GM21360 (cell line): Measurements from ENCODE around the gene STAT6.

Experiments
- ATAC-seq: cut with Tn5 transposase; IDR thresholded peaks from one replicate; pipeline ENCODE4 v1.9.1; 2021; ENCODE audit warnings: mild to moderate bottlenecking, moderate library complexity; ENCODE audit not compliant: unreplicated experiment

Gene STAT6

DNA sequence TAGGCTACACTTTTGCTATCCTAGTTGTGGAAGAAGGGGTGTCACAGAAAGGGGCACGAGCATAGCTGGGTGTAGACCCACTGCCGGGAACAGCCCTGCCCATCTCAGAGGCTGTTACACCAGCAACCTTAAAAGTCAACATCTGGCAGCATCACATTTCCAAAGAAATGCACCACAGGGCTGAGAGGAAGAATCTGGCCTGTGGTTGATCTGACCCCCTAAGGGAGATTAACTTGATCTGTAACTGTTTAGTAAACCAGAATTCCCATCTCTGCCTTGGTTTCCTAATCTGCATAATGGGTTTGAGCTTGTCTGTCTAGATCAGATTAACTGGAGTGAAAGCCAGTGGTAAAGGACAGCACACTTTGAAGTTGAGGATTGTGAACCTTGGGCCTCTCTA is 34.9 kb upstream of the STAT6 start:
- ATAC-seq, result no peak

DNA sequence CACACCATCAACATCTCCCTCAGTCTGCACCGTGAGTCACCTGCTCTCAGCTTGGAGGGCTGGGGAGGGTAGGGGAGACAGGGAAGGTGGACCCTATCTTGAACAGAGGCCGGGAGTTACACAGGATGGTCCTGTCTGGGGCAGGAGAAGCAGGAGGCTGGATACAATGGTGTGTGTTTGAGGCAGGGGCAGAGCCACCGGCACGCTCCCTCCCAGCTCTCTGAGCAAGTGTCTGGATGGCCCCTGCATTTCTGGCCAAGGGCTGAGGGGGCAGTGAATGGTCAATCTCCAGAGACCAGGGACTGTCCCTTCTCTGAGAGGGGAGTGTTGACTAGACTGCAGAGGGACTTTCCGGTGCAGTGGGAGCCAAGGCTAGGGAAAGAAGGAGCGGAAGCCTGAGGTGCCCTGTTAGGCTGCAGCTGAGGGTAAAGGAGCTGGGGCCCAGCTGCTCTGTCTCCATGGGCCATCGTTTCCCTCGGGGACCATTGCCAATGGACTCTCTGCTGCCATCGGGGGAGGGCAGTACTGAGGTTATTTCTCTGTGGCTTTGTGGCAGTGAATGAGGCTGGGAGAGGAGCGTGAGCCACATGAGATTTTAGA is 34.4 kb upstream of the STAT6 start:
- no peak for ATAC-seq

DNA sequence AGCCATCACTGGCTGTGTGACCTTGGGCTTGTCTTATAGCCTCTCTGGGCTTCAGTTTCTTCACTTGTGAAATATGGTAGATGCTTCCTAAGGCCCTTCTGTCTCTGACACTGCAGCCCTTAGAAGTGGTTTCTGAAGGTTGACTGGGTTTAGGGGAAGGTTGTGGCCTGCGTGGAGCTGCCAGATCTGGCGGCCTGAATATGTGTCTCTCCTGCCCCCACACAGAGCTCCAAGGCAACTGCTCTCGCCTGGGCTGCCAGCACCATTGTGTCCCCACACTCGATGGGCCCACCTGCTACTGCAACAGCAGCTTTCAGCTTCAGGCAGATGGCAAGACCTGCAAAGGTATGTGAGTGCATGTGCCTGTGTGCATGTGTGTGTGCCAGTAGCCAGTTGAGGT is 32.3 kb upstream of the STAT6 start:
- no peak for ATAC-seq

GRCh38 chr12:57142727-57143126 is 31.6 kb upstream of the STAT6 start:
- no peak for ATAC-seq

- ATAC-seq, result no peak
These were observed 31.0 kb upstream of the STAT6 start for GRCh38 chr12:57142121-57142520.

DNA sequence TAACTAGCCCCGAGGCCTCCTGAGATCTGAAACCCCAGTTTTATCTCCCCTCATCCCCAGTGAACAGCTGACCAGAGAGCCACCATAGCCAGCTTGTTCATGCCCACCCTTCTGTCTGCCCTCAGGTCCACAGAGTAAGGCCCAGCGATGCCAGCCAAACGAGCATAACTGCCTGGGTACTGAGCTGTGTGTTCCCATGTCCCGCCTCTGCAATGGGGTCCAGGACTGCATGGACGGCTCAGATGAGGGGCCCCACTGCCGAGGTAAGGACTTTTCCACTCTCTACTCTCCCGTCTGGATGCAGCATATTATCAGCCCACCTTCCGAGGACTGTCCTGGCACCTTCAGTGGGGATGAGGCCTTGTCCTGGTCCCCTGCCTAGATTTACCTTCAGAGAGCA is 30.1 kb upstream of the STAT6 start:
- no peak for ATAC-seq

DNA sequence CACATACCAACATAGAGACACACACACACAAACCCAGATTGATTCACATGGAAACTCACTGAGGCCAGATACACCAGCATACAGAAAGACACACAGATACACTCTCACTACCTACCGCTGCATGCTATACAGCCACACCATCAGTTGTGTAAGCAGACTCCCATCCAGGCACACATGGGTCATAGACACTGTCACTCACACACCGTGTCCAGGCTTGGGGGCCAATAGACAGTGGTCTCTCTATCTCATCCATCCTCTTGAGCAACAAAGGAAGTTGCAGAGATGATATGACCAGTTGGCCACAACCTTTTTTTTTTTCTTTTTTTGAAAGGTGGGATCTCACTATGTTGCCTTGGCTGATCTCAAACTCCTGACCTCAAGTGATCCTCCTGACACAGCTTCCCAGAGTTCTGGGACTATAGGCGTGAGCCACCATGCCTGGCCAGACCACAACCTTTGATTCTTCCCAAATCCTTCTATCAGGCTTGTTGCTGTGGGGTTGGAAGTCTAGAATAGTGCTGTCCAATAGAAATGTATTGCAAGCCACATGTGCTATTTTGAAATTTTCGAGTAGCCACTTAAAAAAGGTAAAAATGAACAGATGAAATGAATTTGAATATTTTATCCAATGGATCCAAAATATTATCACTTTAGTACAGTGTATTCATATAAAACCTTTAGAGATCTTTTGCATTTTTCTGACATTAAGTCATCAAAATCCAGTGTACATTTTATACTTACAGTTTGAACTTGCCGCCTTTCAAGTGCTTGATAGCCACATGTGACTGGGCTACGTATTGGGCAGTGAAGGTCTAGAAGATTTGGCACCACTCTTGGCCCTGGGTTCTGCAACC is 28.9 kb upstream of the STAT6 start:
- ATAC-seq, result no peak

DNA sequence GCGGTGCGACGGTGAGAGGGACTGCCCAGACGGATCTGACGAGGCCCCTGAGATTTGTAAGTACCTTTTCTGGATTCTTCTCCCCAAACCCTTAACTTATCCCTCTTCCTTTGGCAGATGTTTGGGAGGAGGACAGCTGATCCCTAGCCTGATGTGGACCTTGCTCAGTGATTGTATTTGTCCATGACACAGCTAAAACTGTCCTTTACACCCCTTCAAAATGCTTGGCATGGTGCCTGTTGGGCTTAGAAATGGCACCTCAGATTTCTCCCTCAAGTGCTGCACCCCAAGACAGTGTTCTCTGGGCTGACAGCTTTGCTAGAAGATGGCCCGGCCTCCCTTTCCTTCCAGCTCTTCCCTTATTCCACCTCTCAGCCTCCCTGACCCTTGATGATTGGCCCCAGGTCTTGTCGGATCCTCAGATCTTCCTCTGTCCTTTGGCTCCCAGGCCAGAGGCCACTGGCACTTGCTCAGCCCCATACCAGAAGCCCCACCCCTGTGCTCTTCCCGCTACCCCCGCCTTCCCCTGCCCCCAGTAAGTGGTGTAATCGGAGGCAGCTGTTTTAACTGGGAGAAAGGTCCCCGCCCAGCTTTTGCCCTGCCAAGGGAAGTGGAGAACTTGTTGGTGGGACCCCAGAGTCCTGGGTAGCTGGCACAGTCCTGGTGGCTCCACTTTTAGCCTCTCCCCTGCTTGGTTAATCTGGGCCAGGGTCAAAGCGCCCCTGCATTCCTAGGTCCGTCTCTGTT is 27.5 kb upstream of the STAT6 start:
- no peak for ATAC-seq

DNA sequence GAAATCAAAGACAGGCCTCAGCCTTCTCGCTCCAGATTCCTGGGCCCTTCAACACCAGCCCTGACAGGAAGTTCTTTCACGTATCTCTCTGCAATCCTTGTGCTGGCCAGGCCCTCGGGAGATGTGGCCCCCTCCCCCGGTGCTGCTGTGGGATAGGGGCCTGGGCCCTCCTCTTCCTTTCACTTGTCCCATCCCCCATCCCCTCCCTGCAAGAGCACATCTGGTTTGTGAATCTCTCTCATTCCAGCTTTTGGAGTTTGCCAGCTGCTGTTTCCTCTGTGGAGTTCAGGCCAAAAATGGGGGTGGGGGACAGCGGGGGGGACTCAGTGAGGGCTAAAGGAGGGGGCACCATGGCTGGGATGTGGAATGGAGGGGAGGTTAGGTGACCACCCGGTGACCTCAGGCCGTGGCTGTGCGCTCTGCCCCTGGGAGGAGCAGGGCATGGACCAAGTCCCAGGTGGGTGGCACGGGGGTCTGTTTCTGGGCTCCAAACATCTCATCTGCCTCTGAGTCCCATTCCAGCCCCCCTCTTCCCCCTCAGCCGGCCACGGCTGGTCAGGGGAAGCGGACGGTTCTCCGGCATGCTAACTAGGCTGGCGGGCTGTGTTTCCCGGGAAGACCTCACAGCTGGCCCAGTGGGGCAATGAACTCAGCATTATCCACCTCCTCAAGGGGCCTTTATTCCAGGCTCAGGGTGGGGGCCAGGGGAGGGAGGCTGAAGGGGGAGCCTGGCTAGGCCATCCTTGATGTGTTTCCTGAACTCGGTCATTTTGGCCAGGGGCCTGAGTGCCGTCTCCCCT is 24.6 kb upstream of the STAT6 start:
- no peak for ATAC-seq

DNA sequence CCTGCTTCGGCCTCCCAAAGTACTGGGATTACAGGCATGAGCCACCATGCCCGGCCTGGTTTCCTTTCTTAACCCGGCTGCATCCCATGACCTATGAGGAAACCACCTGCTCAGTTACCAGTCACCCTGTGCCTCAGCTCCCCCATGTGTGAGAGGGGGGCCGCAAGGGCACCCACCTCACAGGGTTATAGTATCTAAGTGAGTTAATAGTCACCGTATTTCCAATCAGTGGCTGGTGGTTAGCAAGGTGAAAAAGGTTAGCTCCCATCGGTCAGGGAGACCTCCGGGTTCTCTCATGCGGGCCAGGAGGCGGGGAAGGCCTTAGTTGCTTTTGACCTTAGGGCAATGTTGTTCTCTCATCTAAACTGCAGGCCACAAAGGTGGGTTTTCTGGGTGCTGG is 23.8 kb upstream of the STAT6 start:
- ATAC-seq, result no peak

DNA sequence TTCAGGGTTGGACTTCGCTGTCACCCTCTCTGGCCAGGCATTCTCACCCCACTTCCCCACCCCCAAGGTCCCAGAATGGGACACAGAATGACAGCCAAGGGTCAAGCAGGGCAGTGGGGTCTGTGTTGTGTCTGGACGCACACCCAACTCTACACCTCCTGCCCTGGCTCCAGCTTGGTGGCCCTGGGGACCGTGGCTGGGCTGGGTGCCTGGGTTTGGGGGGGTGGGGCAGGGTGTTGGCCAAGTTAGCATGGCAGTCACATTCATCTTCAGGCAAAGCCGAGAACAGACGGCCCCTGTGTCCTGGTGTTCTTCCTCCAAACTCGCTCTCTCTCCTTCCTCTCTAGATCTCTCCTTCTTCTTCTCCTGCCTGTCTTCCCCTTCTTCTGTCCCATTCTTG is 22.8 kb upstream of the STAT6 start:
- no peak for ATAC-seq

- ATAC-seq, result no peak
These were observed 21.9 kb upstream of the STAT6 start for GRCh38 chr12:57133013-57133569.

DNA sequence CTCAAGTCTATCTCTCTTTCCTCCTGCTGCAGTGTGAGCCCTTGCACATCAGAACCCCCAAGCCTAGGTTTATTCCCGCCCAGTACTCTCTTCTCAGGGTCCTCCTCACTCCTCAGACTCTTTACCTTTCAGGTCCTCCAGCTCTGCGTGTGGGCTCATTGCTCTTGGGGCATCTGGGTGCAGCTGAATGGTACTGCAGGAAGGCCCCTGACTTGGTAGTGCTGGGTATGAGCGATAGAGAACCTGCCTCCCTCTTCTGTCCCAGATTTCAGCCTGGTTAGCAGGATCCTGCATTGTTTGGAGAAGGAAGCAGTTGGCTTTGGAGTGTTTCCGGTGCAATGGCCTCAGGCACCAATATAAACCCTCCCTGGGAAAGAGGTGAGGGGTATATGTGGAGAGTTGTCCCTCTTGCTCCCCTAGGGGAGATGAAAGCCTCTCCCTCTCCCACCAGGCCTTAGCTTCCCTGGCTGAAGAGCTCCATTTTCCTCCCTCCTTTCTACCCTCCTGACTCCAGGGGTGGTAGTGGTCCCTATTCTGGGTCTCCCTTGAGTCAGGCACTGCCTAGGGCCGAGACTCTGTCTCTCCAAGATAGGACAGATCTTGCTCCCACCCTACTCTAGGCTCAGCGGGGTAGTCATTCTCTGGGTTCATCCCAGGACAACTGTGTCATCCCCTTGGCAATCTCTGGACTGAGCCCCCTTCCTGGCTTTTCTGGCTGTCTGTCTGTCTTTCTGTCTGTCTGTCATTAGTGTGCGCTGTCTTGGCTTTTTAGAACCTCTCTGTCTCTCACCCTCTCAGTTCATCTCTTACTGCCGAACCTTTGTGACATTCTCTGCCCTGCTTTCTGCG is 21.0 kb upstream of the STAT6 start:
- ATAC-seq, result no peak

DNA sequence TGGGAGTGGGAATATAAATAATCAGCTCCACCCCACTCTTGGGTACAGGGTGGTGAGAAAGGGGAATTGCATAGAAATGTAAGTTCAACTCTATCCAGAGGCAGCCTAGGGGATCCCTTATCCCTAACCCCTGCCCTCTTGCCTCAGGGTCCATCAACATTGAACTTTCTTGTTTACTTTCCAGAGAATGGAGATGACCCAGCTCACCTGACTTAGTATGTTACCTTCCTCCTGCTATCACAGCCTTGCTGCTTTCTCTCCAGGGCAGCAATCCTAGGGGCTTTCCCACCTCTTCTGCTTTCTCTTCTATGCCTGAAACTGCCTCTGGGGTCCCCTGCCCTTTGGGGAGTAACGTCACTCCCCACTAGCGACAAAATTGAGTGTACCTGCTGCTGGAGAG is 19.8 kb upstream of the STAT6 start:
- ATAC-seq, result no peak

GRCh38 chr12:57129889-57130288 is 18.7 kb upstream of the STAT6 start:
- ATAC-seq, result no peak

GRCh38 chr12:57129321-57129842 is 18.2 kb upstream of the STAT6 start:
- ATAC-seq, result no peak

DNA sequence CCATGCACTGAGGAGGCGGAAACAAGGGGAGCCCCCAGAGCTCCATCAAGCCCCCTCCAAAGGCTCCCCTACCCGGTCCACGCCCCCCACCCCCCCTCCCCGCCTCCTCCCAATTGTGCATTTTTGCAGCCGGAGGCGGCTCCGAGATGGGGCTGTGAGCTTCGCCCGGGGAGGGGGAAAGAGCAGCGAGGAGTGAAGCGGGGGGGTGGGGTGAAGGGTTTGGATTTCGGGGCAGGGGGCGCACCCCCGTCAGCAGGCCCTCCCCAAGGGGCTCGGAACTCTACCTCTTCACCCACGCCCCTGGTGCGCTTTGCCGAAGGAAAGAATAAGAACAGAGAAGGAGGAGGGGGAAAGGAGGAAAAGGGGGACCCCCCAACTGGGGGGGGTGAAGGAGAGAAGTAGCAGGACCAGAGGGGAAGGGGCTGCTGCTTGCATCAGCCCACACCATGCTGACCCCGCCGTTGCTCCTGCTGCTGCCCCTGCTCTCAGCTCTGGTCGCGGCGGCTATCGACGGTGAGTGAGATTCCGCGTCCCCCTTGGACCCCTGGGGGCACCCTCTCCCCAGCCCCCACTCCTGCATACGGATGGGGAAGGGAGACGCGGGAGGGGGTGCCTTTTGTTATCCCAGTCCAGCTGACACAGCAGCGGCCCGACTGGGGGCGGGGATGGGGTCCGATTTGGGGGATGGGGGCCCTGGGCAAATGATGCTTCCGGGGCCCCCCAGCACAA is 17.5 kb upstream of the STAT6 start:
- no peak for ATAC-seq

DNA sequence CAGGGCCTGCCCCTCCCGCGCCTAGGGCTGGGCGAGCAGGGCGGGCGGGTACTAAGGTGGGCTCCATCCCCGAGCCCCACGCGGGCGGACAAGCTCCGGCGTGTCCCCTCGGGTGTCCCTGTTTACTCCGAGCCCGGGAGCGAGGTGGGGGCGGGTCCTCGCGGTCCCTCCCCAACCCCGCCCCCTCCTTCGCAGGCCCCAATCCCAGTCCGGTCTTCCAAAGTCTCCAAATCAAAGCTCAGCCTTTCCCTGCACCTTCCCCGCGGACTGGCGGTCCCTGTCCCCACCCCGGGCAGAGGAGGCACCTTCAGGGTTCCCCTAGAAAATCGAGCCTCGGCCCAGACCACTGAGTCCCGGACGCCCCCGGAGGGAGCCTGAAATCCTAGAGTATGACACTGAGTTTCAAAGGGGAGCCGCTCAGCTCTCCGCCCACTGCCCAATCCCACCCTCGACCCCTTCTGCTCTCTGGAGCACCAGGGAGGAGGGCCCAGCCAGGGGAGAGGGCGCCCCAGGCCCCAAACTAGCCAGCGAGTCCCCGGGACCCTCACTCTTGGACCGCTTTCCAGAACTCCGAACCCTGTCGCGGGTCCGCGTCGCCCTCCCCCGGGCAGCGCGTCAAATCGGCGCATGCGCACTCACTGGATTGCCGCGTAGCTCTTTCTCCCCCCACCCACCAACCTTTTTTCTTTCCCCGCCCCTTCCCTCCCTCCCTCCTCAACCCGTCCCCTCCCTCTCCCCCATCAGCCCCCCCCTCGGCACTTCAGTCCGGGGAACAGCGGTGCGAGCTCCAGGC is 16.8 kb upstream of the STAT6 start, which contains the start of gene LRP1:
Gene LRP1 (plus strand): TSS at position 758 of the 793 bp plus-strand sequence. CDS start 482 bp downstream, outside the sequence.
- no peak for ATAC-seq
